Vagina (tissue), 2 donors: Measurements from ENCODE around the gene ACVR1.

Experiments
- POLR2A ChIP-seq, 2 donors: fragments of 450-650 bp; IDR thresholded peaks; one replicate each; pipeline ENCODE4 v1.6.1; 2017; ENCODE audit warnings: antibody characterized with exemption in 2 of 2, mild to moderate bottlenecking in 2 of 2, moderate library complexity in 2 of 2
- TF ChIP-seq, protein P1 (sequence below), 3 experiments: fragments of 450-650 bp in 2 of 3; fragments of 200-600 bp in 1 of 3; sonication (generic) in 1 of 3; IDR thresholded peaks; one replicate each; pipeline ENCODE4 v1.5.1; 2017 to 2019; ENCODE audit warnings: antibody characterized with exemption in 3 of 3, mild to moderate bottlenecking in 2 of 3, moderate library complexity in 2 of 3

DNA sequence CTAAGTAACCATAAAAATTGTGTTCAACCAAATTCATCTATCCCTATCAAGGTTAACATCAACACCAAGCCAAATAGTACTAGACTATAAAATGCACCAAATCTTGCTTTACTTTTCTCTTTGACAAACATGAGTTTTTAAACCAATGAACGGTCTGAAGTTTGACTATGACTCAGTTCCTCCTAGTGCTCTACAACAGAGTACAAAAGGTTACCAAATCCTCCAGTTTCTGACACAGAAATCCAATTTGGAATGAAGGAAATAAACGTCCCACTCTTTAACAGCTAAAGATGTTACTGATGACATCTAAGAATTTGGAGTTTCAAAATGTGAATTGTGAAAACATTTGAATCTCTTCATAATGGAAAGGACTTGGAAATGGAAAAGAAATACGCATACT lies 11.8 kb upstream of the ACVR1 start:
- TF ChIP-seq, protein P1, sequence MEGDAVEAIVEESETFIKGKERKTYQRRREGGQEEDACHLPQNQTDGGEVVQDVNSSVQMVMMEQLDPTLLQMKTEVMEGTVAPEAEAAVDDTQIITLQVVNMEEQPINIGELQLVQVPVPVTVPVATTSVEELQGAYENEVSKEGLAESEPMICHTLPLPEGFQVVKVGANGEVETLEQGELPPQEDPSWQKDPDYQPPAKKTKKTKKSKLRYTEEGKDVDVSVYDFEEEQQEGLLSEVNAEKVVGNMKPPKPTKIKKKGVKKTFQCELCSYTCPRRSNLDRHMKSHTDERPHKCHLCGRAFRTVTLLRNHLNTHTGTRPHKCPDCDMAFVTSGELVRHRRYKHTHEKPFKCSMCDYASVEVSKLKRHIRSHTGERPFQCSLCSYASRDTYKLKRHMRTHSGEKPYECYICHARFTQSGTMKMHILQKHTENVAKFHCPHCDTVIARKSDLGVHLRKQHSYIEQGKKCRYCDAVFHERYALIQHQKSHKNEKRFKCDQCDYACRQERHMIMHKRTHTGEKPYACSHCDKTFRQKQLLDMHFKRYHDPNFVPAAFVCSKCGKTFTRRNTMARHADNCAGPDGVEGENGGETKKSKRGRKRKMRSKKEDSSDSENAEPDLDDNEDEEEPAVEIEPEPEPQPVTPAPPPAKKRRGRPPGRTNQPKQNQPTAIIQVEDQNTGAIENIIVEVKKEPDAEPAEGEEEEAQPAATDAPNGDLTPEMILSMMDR (IDR thresholded peaks at IDR 0.05): no peak
- no peak for TF ChIP-seq POLR2A (IDR thresholded peaks at IDR 0.05)
